H1 (cell line): ENCODE data around the gene RAB26. TPM values are rescaled to one million over a fixed set of nuclear protein-coding genes. Genes with fewer than 3 reads are reported as not detected.

Source experiments
- CTCF ChIA-PET: fragments of 300-600 bp; sonication (Branson Sonifier 250); formaldehyde crosslinking; loops from one replicate; lab custom pipeline; 2021; ENCODE audit not compliant: partially characterized antibody; lab: Charles Lee
- POLR2A ChIA-PET: fragments of 300-600 bp; sonication (Branson Sonifier 250); formaldehyde crosslinking; loops from one replicate; lab custom pipeline; 2021; ENCODE audit warnings: inconsistent platforms; ENCODE audit not compliant: partially characterized antibody; lab: Charles Lee
- DNase-seq, 2 experiments: peaks; one replicate each; pipeline versions ENCODE4 v3.0.0 to v3.0.0-alpha.2; 2010 to 2022; ENCODE audit warnings: low spot score in 2 of 2, low read depth in 1 of 2, mixed read lengths in 1 of 2
- FAIRE-seq: peaks from 2 replicates; lab custom pipeline; 2011; peaks lifted over from hg19 to GRCh38; lab: Jason Lieb, UNC
- H2AFZ ChIP-seq: 2 replicates; pipeline ENCODE4 v1.8.1; 2012; ENCODE audit warnings: low read length, inconsistent platforms
- H2AK5ac ChIP-seq: 2 replicates; pipeline ENCODE4 v1.6.1; 2013; ENCODE audit warnings: low read depth, low read length
- H2BK120ac ChIP-seq: replicated peaks from 2 replicates; pipeline ENCODE3; 2013; ENCODE audit warnings: low read depth, low read length, inconsistent platforms
- H2BK12ac ChIP-seq: 2 replicates; pipeline ENCODE4 v1.6.1; 2013; ENCODE audit warnings: low read depth, low read length
- H2BK15ac ChIP-seq: 2 replicates; pipeline ENCODE4 v1.6.1; 2013; ENCODE audit warnings: low read length
- H2BK20ac ChIP-seq: 2 replicates; pipeline ENCODE4 v1.6.1; 2013; ENCODE audit warnings: low read length
- H2BK5ac ChIP-seq: 2 replicates; pipeline ENCODE4 v1.6.1; 2013; ENCODE audit warnings: low read depth, low read length
- H3K14ac ChIP-seq: 2 replicates; pipeline ENCODE4 v1.6.1; 2013; ENCODE audit warnings: inconsistent platforms; ENCODE audit not compliant: insufficient read length
- H3K18ac ChIP-seq: 2 replicates; pipeline ENCODE4 v1.6.1; 2013; ENCODE audit warnings: low read length; ENCODE audit errors: extremely low read depth
- H3K23ac ChIP-seq: 2 replicates; pipeline ENCODE4 v1.6.1; 2013; ENCODE audit warnings: inconsistent platforms; ENCODE audit not compliant: insufficient read length
- H3K23me2 ChIP-seq: 2 replicates; pipeline ENCODE4 v1.6.1; 2013; ENCODE audit warnings: low read depth, low read length
- H3K27ac ChIP-seq: 2 replicates; pipeline ENCODE4 v1.6.1; 2011; ENCODE audit warnings: low read depth, low read length, inconsistent platforms
- H3K27me3 ChIP-seq, 4 experiments: replicated peaks in 1 of 4; 1 replicate in 1 of 4; 2 replicates in 3 of 4; pipeline versions ENCODE4 v1.6.1 to v1.8.1; 2011 to 2013; ENCODE audit warnings: low read length in 3 of 4, mild to moderate bottlenecking in 3 of 4, inconsistent platforms in 2 of 4, mixed read lengths in 2 of 4, moderate library complexity in 1 of 4; ENCODE audit not compliant: control insufficient read depth in 3 of 4, insufficient read depth in 3 of 4; ENCODE audit errors: extremely low read depth in 1 of 4
- H3K36me3 ChIP-seq, 4 experiments: 2 replicates each; pipeline versions ENCODE4 v1.6.1 to v1.8.1; 2011 to 2013; ENCODE audit warnings: mild to moderate bottlenecking in 4 of 4, low read length in 3 of 4, moderate library complexity in 2 of 4, control low read depth in 1 of 4, inconsistent platforms in 1 of 4; ENCODE audit not compliant: insufficient read depth in 4 of 4, control insufficient read depth in 2 of 4
- H3K4ac ChIP-seq: replicated peaks from 2 replicates; pipeline ENCODE3; 2013; ENCODE audit warnings: low read length, low read depth, mixed read lengths, inconsistent platforms; ENCODE audit not compliant: insufficient read length
- H3K4me1 ChIP-seq, 4 experiments: replicated peaks in 1 of 4; 1 replicate in 1 of 4; 2 replicates in 3 of 4; pipeline versions ENCODE4 v1.6.1 to v1.8.1; 2011 to 2013; ENCODE audit warnings: low read length in 3 of 4, inconsistent platforms in 2 of 4, mixed read lengths in 1 of 4; ENCODE audit not compliant: insufficient read depth in 4 of 4, control insufficient read depth in 3 of 4
- H3K4me2 ChIP-seq, 2 experiments: 2 replicates each; pipeline versions ENCODE4 v1.6.1 to v1.8.1; 2011 to 2013; ENCODE audit warnings: low read depth in 2 of 2, low read length in 2 of 2, control low read depth in 1 of 2, inconsistent platforms in 1 of 2, mild to moderate bottlenecking in 1 of 2; ENCODE audit not compliant: insufficient read depth in 1 of 2
- H3K4me3 ChIP-seq, 4 experiments: fragments of 200-600, 300-600 bp in 1 of 4; sonication (generic), shearing (Covaris generic), sonication (Bioruptor Twin) in 1 of 4; 2 replicates each; pipeline versions ENCODE4 v1.5.1 to v1.8.1; 2011 to 2016; ENCODE audit warnings: low read length in 4 of 4, low read depth in 3 of 4, control low read depth in 2 of 4, inconsistent platforms in 2 of 4, mild to moderate bottlenecking in 2 of 4, mixed read lengths in 1 of 4, moderate library complexity in 1 of 4; ENCODE audit not compliant: insufficient read depth in 2 of 4; ENCODE audit errors: extremely low read depth in 1 of 4
- H3K56ac ChIP-seq: replicated peaks from 2 replicates; pipeline ENCODE3; 2013; ENCODE audit warnings: low read depth, mild to moderate bottlenecking, mixed read lengths, low read length, inconsistent platforms; ENCODE audit not compliant: insufficient read length
- H3K79me1 ChIP-seq: 2 replicates; pipeline ENCODE4 v1.6.1; 2013; ENCODE audit warnings: low read depth, low read length, control low read depth
- H3K79me2 ChIP-seq, 2 experiments: 2 replicates each; pipeline versions ENCODE4 v1.6.1 to v1.8.1; 2012 to 2013; ENCODE audit warnings: low read length in 2 of 2, mild to moderate bottlenecking in 2 of 2, inconsistent platforms in 1 of 2; ENCODE audit not compliant: insufficient read depth in 2 of 2, control insufficient read depth in 1 of 2
- H3K9ac ChIP-seq, 4 experiments: replicated peaks in 1 of 4; 1 replicate in 1 of 4; 2 replicates in 3 of 4; pipeline versions ENCODE4 v1.6.1 to v1.8.1; 2011 to 2013; ENCODE audit warnings: low read depth in 3 of 4, low read length in 3 of 4, control low read depth in 2 of 4, mild to moderate bottlenecking in 2 of 4, moderate library complexity in 2 of 4, inconsistent platforms in 1 of 4; ENCODE audit errors: extremely low read depth in 1 of 4
- H3K9me3 ChIP-seq, 2 experiments: 2 replicates each; pipeline versions ENCODE4 v1.6.1 to v1.8.1; 2012 to 2013; ENCODE audit warnings: mild to moderate bottlenecking in 2 of 2, moderate library complexity in 2 of 2, control low read depth in 1 of 2, inconsistent platforms in 1 of 2, low read depth in 1 of 2, low read length in 1 of 2, mixed read lengths in 1 of 2; ENCODE audit not compliant: insufficient read depth in 2 of 2
- H4K20me1 ChIP-seq, 2 experiments: replicated peaks in 1 of 2; 2 replicates each; pipeline versions ENCODE3 to v1.8.1; 2011 to 2013; ENCODE audit warnings: inconsistent platforms in 2 of 2, low read length in 2 of 2, mild to moderate bottlenecking in 1 of 2; ENCODE audit not compliant: insufficient read depth in 2 of 2, control insufficient read depth in 1 of 2
- H4K5ac ChIP-seq: 2 replicates; pipeline ENCODE4 v1.6.1; 2013; ENCODE audit warnings: low read length, low read depth, mixed read lengths, inconsistent platforms; ENCODE audit not compliant: insufficient read length
- H4K8ac ChIP-seq: 2 replicates; pipeline ENCODE4 v1.8.0; 2013; ENCODE audit warnings: mild to moderate bottlenecking, moderate library complexity, low read length, inconsistent platforms; ENCODE audit not compliant: insufficient read depth; ENCODE audit errors: extremely low read depth
- H4K91ac ChIP-seq: replicated peaks from 2 replicates; pipeline ENCODE3; 2013; ENCODE audit warnings: low read length, mixed read lengths, inconsistent platforms; ENCODE audit not compliant: insufficient read length
- ATF3 ChIP-seq: IDR thresholded peaks from 2 replicates; pipeline ENCODE4 v1.6.1; 2011; ENCODE audit warnings: low read depth, mild to moderate bottlenecking, low read length; ENCODE audit not compliant: insufficient read depth
- BACH1 ChIP-seq: IDR thresholded peaks from 2 replicates; pipeline ENCODE4 v1.6.1; 2012; ENCODE audit warnings: low read length, improper control_type of control experiment
- CHD1 ChIP-seq: IDR thresholded peaks from 2 replicates; pipeline ENCODE4 v1.6.1; 2012; ENCODE audit warnings: low read depth, low read length, improper control_type of control experiment
- CTCF ChIP-seq, 3 experiments: IDR thresholded peaks; 1 replicate in 2 of 3; 2 replicates in 1 of 3; pipeline versions ENCODE4 v1.5.1 to v1.6.1; 2011; ENCODE audit warnings: low read length in 3 of 3, mild to moderate bottlenecking in 3 of 3, inconsistent platforms in 2 of 3, low read depth in 1 of 3, moderate library complexity in 1 of 3; ENCODE audit not compliant: insufficient read depth in 1 of 3; ENCODE audit errors: control extremely low read depth in 1 of 3
- EZH2 ChIP-seq: fragments of 200-600 bp; sonication (generic); IDR thresholded peaks from 2 replicates; pipeline ENCODE4 v1.7.1; 2012; ENCODE audit warnings: low read depth, mild to moderate bottlenecking, moderate library complexity, low read length, inconsistent platforms; ENCODE audit not compliant: severe bottlenecking
- HDAC2 ChIP-seq, 2 experiments: fragments of 300-600 bp in 1 of 2; sonication (generic) in 1 of 2; IDR thresholded peaks; 2 replicates each; pipeline ENCODE4 v1.6.1; 2011 to 2012; ENCODE audit warnings: low read depth in 2 of 2, low read length in 2 of 2, mild to moderate bottlenecking in 2 of 2, moderate library complexity in 2 of 2, borderline replicate concordance in 1 of 2, inconsistent platforms in 1 of 2
- NRF1 ChIP-seq: IDR thresholded peaks from 2 replicates; pipeline ENCODE4 v1.6.1; 2011; ENCODE audit warnings: mild to moderate bottlenecking, low read depth, low read length, improper control_type of control experiment
- RXRA ChIP-seq: IDR thresholded peaks from 2 replicates; pipeline ENCODE4 v1.6.1; 2011; ENCODE audit warnings: low read depth, mild to moderate bottlenecking, low read length, moderate library complexity; ENCODE audit not compliant: insufficient read depth
- SP1 ChIP-seq: IDR thresholded peaks from 2 replicates; pipeline ENCODE4 v1.6.1; 2011; ENCODE audit warnings: low read depth, low read length
- TAF1 ChIP-seq: IDR thresholded peaks from 2 replicates; pipeline ENCODE4 v1.6.1; 2011; ENCODE audit warnings: mild to moderate bottlenecking, low read depth, low read length
- WGBS, 2 experiments: shearing (Covaris generic) in 1 of 2; methylation state at CpG; one replicate each; pipeline versions ENCODE4 v1.1.6 to v1.1.7; 2013 to 2015; ENCODE audit warnings: low lambda C conversion rate in 2 of 2, mixed read lengths in 2 of 2, inconsistent platforms in 1 of 2, low coverage in 1 of 2, missing lambda C conversion rate in 1 of 2; ENCODE audit not compliant: insufficient replicate concordance in 2 of 2, insufficient coverage in 1 of 2, insufficient read length in 1 of 2; ENCODE audit errors: extremely low coverage in 1 of 2, missing lambda C conversion rate in 1 of 2; 5-methylcytosine and 5-hydroxymethylcytosine counted together
- polyA plus RNA-seq, 7 experiments: library from polyadenylated mRNA; depleted of rRNA in 3 of 7; stranded (reverse) in 5 of 7; unstranded in 2 of 7; fragments of >200 nt in 5 of 7; fragments of 200-250 nt in 2 of 7; gene quantifications; 1 replicate in 5 of 7; 2 replicates in 1 of 7; 4 replicates in 1 of 7; pipeline versions ENCODE4 v1.2.1 to v1.2.3, GENCODE V29; 2011 to 2013; ENCODE audit warnings: missing spikeins in 2 of 7, mixed read lengths in 2 of 7
- total RNA-seq: library from RNA; stranded (reverse); fragmentation: NEBNext Ultra II Directional; extraction: Animal tissue kit (Norgen Biotek cat#: 25700); gene quantifications from 2 replicates; pipeline ENCODE4 v1.2.1, GENCODE V29; 2021

RAB26 gene
- total and polyA plus RNA-seq, 2 of the 8 experiments (the other 6 are each of a cell fraction or from before 2014, with no cell fraction given), result 4.3 to 5.4 TPM

GRCh38 chr16:2191446-2191706 is 43.0 kb downstream of the RAB26 start:
- Histone ChIP-seq H3K23me2 (peaks cover 4% of the 10 kb centered on the region; the same call in 1 of the 2 replicates), H2BK12ac (no peak overlapping the region), H4K20me1 (peaks cover 4 to 11% of the 10 kb centered on the region in 2 experiments), H3K27ac (no peak overlapping the region), H2BK20ac (no peak overlapping the region), H3K79me2 (no peaks in the 10 kb centered on the region), H3K36me3 (no peaks in the 10 kb centered on the region), H4K5ac (no peak overlapping the region), H2AK5ac (no peak overlapping the region), H3K4me2 (no peak overlapping the region), H2BK15ac (no peak overlapping the region), H3K27me3 (peaks cover 0 to 7% (median 3%) of the 10 kb centered on the region in 4 experiments; a peak in 4 of 7 replicates), H4K8ac (no peak overlapping the region), H2AFZ (no peak overlapping the region), H3K4me3 (no peak overlapping the region), H3K18ac (no peak overlapping the region), H3K79me1 (no peaks in the 10 kb centered on the region), H3K9me3 (no peaks in the 10 kb centered on the region), H4K91ac (no peak overlapping the region), H3K4ac (no peak overlapping the region), H3K14ac (no peak overlapping the region), H2BK5ac (no peak overlapping the region), H2BK120ac (no peak overlapping the region), H3K9ac (no peak overlapping the region; a peak in 1 of 7 replicates), H3K4me1 (peaks cover 0 to 10% (median 3%) of the 10 kb centered on the region in 4 experiments; a peak in 4 of 7 replicates), H3K23ac (no peak overlapping the region), H3K56ac (no peak overlapping the region)
- 91% methylated on average over 11 of the region's 11 CpGs; no CpG with 5 or more reads in 1 of the 2 experiments for WGBS, 2 experiments
- no peak for DNase-seq
- CTCF ChIA-PET, result interaction anchor here (1.0 kb wide), 1 partner anchor 31 kb away, joined by 3 read pairs; no protein-coding TSS in a partner anchor
- no peak for FAIRE-seq
- POLR2A ChIA-PET, result interaction anchor here (0.7 to 2.4 kb wide), 9 partner anchors 8 to 198 kb away, joined by 3 to 7 read pairs (median 4); partner anchors contain the start of genes BRICD5, E4F1, ECI1 and PGP
- TF ChIP-seq HDAC2 (IDR thresholded peaks at IDR 0.05; ENCODE audit: borderline replicate concordance in 1 of 2, low read depth in 2 of 2, low read length in 2 of 2) (no peak), ATF3 (no peak), CHD1 (no peak), EZH2 (no peak), SP1 (no peak), RXRA (no peak), CTCF (IDR thresholded peaks at IDR 0.05; ENCODE audit: control extremely low read depth in 1 of 3, insufficient read depth in 1 of 3, low read depth in 1 of 3, low read length in 3 of 3) (no peak), NRF1 (no peak), TAF1 (no peak), BACH1 (no peak)
